Activated CD4-positive, CD25-positive, alpha-beta regulatory T cell treated with anti-CD3 and anti-CD28 coated beads, Interleukin-2, amount 50 U/mL, for 72 hours (primary cell): ENCODE data around the gene TMEM213.
"Not testable (repeated sequence)": the region's sequence is repeated elsewhere in the genome, so short reads cannot be mapped to it uniquely, and the experiment has no call there.

ENCODE experiments used
- DNase-seq: peaks from one replicate; pipeline ENCODE4 v3.0.0; 2021

TMEM213 gene, protein sequence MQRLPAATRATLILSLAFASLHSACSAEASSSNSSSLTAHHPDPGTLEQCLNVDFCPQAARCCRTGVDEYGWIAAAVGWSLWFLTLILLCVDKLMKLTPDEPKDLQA

DNA sequence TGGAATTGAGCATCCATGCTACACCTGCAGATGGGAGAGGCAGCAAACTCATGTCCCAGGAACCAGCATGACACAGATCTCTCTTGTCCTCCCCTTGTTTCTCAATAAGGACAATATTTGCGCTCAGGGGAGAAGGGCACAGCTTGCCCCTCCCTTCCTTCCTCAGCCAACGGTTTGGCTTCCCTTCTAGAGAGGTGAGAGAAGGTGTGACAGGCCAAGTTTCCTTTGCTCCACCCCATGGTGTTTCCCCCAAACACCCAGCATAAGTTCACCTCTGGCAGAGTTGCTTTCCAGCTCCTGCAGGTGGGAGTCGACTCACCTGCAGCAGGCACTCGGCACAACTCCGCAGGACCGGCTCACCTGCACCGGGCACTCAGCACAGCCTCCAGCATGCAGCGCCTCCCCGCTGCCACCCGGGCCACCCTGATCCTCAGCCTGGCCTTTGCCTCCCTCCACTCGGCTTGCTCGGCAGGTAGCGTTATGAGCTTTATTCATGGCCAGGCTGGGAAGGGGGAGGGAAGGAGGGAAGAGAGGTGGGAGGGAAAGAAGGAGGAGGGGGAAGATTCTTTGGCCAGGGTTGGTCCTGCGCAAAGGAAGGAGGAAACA lies at the start of gene TMEM213, which contains the start of gene ATP6V0A4:
Gene TMEM213, plus strand, starts transcription at position 280 of the 606 bp plus-strand sequence. Its CDS starts 111 bp downstream, at position 391.
Gene ATP6V0A4, minus strand, starts transcription at position 482 of the 606 bp plus-strand sequence. CDS start 26,949 bp downstream, outside the sequence.
- DNase-seq = no peak

DNA sequence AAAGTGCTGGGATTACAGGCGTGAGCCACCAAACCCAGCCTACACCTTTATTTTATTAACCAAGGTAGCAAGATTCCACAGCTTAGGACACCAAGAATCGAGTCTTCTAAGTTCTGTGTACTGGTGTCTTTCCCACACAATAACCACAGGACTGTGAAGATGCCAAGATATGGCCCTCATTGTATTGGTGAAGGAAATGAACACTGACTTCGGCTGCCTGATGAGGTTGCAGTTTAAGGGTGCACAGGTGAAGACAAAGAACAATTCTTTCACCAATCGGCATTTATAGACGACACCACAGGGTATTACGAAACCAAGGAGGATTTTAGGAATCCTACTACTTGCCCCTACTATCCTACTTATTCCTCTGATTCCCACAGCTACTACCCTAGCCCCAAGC lies 49.1 kb upstream of the TMEM213 start:
- no peak for DNase-seq

DNA sequence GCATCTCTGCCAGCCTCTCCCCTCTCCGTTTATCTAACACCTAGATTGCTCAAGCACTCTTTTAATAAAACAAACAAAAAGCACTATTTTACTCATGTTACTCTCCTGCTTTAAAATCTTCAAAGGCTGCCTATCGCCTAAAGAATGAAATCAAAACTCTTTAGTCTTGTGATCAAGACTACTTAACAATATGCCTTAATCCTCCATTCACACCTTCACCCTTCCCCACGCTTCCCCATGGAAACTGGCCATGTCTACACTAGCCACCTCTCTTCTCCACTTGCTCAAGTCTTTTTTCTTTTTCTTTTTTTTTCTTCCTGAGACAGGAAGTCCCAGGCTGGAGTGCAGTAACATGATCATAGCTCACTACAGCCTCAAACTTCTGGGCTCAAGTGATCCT lies 47.8 kb upstream of the TMEM213 start:
- no peak for DNase-seq

DNA sequence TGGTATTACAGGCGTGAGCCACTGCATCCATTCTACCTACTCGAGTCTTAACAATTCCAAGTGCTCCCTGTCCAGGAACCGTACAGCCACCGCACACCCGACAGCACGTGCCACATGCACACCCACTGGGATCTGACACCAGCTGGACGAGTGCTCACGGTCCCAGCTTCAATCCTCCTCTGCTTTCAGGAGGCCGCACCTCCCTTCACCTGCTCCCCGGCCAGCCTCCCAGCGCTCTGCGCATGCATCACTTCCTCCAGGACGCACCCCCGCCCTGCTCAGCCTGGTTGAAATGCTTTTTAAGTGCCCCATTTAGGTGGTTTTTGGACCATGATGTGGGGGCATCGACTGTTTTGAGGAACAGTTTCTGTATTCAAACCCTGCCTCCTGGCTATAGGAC lies 47.3 kb upstream of the TMEM213 start:
- no peak for DNase-seq

DNA sequence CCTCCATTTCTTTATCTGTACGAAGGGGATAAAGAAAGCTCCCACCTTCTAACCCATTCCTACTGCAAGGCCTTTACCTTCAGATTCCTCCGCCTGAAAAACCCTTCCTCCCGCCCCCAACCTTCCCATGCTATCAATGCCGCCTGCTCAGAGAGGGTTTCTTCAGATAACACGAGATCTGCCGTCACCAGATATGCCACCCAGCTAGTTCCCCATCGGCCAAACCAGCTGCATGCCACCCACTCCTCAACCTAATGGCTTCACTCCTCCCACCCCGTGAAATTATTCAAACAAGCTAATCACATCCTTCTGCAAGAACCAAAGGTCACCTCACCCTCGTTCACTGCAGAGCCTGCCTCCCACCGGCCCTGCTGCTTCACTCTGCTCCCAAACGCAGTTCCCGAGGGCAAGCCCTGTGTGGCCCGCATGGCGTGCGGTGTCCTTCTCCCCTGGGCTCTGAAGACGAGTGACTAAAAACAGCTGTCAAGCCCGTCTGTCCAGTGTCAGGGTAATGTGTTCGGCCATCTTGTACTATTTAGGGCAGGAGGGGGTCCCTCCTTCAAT lies 46.8 kb upstream of the TMEM213 start:
- no peak for DNase-seq

DNA sequence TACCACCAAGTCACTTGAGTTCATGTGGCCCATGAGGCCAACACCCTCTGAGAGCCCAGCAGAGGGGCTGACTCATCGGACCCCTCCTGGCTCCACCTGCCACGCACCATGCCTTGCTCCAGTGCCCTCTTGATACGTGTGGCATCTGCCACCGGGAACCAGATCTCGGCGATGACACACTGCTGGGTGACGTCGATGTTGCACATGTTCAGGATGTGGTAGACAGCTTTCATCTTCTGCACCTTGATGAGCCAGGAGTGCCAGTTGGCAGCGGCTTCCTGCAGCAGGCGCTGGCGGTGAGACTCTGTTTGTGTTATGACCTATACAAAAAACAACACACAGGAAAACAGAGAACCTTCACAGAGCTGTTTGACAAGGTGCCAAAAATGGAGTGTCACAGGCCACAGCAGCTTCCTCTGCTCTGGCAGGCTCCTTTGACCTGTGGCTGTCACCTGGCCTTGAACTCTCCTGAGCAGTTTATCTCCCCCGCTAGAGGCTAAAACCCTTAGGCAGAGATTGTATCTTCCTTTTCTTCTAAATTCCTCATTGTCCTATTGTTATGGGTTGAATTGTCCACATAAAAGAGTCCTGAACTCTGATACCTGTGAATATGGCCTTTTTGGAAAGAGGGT lies 45.2 kb upstream of the TMEM213 start:
- DNase-seq = peak; percentile 75

DNA sequence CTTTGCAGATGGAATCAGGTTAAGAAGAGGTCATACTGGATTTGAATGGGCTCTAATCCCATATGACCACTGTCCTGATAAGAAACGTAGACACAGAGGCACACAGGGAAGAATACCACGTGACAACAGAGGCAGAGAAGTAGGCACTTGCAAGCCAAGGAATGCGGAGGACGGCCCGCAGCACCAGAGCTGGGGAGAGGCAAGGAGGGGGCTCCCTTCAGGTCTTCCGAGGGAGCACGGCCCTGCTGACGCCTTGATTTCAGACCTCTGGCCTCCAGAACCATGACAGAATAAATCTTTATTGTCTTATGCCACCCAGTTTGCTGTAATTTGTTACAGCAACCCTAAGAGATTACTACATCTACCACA lies 44.7 kb upstream of the TMEM213 start:
- DNase-seq = no peak

DNA sequence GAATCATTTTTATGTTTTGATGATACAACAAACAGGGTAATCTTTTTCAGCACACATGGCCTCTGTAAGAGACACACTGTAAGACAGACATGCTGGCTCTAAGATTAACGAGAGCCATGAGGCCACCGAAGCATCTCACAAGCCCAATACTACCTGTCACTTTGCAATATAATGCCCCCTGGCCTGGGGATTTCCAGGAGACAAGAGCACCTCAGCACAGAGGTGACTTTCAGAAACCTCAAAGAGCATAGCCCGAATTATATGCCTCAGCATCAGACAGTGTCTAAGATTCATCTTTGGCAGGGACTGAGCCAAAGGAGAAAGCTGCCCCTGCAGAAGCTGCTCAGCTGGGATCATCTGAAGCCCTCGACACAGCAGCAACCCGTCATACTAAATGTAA lies 44.2 kb upstream of the TMEM213 start:
- DNase-seq = no peak

DNA sequence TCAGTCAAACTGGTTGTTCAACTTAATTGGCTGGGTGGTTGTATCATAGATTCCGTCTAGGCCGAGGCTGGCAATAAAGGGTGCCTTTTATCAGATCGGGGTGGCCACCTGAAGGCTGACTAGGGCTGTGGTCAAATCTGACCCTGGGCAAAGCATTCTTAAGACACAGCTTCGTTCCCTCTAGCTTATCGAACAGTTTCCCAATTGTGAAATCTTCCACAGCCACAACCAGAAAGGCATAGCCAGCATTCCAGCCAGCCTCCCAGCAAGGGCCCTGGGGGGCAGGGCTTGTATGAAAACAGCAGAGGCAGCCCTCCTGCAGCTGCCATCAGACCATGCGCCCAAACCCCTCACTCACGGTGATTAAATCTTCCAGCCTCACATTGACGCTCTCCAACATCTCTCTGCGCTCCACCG lies 42.5 kb upstream of the TMEM213 start:
- no peak for DNase-seq

DNA sequence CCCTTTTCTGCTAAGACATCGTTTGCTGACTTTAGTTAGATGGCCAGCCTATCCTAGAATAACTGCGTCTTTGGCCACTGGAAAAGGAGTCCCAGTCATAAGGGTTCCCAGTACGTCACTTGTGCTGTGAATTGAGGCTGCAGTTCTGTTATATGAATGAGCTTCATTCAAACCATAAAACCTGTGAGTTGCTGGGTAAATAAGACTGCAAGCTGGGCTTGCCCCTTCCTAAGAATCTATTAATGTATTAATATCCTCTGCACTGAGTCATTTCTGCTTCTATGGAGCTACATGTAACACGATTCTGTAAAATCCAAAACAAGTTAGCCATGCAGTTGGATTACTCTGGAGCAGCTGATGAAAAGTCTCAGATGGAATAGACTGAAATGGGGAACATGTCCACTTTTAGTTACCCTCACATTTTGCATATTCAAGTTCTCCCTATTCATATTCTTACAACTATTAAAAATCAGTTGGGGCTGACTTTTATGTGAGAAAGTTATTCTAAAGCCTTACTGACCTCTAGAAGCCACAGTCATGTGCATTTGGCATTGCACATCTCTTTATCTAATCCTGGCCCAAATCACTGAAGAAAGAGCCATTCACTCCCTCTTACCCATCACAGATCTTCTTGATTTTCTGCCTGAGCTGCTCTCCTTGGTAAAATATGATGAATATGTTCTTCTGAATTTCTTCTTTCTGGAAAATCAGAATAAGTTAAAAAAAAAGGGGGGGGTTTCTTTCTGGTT lies 41.8 kb upstream of the TMEM213 start:
- no peak for DNase-seq

DNA sequence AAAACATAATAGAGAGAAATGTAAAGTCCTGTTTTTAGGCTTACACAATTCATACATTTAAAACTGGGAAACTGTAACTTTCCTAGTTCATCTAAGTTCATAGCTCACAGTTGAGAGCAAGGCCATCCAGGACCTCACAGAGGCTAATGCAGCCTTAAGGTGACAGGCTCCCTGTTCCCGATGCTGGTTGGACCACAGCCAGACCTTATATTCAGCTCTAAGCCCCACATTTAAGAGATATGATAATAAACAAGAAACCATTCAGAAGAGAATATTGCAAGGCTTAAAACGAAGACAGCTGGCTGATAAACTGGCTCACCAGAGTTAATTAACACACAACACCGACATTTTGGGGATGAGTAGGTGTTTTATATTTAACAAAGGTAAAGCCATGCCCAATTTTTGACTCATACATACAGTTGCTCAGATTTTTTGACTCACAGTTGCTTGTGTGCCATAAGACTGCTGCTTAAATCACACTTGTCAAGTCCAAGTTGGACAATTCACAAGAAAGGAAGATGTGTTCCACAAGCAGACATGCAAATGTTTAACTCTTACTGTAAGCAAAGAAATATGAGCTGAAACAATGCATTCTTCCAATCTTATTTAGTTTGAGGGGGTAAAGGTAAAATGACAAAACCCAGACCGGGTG lies 41.1 kb upstream of the TMEM213 start:
- no peak for DNase-seq

DNA sequence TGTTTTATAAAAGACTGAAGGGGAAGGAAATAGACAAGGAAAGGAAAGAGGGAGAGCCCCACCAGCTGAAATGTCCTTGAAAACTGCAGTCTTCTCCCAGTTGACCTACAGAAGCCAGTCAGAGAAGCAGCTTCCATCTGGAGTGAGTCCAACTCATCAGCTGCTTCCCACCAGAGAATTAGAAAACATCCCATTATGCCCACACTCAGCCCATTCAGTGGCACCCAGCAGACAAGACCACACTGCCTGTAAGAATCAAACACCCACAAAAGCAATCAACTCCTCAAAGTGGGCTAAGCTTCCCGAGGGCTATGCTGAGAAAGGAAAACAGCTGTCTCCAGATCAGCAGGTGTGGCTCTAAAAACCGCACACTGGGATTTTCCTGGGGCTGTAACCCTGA lies 29.6 kb upstream of the TMEM213 start:
- no peak for DNase-seq

DNA sequence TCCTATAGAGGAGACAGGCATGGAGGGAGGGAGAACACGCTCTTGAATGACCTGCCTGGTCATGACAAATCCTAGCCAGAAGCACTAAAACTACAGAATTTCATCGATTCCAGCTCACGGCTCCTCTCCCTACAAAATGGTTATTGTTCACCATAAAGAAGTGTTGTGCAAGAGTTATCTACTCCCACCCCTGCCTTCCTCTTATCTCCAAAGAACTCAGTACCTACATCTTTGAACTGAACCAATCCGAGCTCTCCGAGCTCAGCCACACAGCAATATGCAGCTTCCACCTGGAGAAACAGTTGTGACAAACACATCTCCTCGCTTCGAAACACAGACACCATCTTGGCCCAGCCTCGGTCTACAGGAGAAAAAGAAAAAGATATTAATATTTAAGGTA lies 26.9 kb upstream of the TMEM213 start:
- no peak for DNase-seq

DNA sequence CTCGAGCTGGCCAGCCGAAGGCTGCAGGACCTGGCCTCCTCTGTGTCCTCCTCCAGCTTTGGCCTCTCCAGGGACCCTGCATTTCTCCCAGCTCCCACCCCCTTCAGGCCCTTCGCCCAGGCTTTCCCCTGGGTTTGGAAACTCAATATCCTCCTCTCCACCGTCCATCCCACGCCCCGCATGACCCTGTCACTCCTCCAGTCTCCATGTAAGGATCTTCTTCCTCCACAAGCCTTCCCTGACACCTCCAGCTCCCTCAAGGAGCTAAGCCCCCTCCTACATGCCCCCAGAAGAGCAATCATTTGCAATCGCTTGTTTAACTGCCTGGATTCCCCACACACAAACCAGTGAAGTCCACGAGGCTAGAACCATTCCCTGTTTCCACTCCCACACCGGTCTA lies 24.6 kb upstream of the TMEM213 start:
- no peak for DNase-seq

DNA sequence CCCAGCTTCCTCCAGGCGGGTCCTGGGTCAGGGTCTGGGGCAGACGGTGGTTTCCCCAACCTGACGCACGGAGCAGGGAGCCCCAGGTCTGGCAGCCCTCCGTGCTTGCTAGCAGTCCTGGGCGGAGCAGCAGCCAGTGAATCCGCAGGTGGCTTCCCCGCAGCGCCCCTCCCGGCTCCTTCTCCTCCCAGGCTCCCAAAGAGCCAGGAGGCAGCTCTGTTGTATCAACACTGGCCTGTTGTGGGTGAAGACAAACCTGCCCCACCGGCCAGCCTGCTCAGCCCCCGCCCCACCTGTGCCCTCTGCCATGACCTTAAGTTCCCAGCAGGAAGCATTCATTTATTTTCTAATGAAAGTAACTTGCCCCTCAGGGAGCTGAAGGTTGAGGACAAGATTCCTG lies 24.0 kb upstream of the TMEM213 start:
- DNase-seq = no peak

DNA sequence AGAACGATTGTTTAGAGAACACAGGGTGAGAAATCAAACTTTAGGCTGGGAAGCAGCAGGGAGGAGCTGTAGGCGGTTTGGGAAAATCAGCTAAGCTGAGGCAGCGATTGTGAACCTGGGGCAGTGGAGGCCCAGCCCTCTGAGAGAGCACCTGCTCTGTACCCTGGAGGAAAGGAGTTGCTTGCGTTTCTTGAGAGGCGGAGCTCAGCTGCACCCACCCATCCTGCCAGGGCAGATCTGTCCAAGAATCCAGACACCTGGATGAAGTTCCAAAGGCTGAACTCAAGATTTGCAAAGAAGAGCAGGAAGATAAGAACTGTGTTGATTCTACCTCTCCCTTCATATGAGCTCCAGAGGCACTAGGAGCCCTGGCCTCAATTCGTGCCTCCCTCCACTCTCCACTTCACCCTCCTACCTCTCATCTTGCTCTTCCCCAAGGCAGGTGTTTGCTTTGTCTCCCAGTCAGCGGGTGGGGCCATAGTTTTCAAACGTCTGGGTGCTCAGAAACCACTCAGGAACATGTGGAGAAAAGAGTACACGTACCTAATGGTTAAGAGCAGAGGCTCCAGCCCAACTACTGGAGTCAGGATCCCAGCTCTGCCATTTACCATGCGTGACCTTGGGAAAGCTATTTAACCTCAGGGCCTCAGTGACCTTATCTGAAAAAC lies 21.5 kb upstream of the TMEM213 start:
- DNase-seq = no peak

DNA sequence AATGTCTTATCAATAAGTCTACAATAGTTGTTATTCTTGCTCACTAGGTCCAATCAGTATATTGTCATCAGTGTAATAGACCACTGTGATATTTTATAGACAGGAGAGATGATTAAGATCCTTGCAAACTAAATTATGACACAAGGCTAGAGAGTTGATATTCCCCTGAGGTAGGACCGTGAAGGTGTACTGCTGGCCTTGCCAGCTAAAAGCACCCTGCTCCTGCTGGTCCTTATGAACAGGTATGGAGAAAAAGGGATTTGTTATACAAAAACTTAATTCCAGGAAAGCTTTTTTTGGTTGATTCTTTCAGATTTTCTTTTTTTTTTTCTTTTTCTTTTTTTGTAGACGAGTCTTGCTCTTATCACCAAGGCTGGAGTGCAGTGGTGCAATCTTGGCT lies 16.8 kb upstream of the TMEM213 start:
- no peak for DNase-seq

DNA sequence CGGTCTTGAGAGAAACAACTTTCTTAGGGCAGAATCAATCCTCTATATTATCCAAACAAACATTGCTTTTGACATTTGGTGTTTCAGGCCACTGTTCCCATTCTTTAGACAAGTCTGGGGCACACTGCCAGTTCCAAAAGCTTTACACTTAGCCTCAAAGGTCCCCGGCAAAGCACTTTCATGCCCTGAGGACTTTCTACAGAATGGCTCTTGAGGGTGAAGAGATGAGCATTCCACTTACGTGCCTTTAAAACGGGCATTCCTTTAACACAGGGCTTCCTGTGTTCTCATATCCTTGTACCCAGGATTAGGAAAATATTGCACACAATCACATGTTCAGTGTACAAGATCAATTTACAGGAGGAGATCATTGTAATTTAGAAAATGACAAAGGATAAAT lies 13.1 kb upstream of the TMEM213 start:
- no peak for DNase-seq

DNA sequence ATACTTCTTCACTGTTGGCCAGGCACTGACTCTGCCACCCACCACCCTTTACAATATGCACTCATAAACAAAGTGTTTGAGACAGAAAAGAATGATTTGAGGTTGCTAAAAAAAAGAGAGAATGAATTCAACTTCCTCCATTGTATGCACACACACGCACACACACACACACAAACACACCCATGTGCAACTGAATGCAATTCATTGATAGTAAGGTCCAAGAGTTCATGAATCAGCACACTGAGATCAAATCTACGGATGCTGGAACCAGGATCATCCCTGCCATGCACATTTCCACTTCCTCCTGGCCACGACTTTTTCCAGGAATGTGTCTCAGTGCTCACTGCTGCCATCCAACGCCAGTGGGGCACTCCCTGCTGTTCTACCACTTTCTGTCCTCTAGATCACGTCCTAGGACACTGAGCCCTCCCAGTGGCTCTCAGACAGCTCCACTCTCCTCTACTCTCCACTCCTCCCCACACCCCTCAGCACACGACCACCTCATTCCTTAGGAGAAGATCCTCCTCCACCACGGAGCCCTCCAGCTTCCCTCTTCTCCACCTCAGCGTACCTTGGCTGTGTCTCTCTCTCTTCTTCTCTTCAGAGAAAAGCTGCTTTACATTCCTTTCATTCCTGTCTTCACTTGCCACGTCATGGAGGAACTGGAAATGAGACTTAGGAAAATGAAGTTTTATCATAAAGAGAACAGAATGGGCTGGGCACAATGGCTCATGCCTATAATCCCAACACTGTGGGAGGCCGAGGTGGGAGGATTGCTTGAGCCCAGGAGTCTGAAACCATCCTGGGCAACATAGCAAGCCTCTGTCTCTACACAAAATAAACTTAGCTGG lies 12.0 kb upstream of the TMEM213 start:
- DNase-seq = no peak

DNA sequence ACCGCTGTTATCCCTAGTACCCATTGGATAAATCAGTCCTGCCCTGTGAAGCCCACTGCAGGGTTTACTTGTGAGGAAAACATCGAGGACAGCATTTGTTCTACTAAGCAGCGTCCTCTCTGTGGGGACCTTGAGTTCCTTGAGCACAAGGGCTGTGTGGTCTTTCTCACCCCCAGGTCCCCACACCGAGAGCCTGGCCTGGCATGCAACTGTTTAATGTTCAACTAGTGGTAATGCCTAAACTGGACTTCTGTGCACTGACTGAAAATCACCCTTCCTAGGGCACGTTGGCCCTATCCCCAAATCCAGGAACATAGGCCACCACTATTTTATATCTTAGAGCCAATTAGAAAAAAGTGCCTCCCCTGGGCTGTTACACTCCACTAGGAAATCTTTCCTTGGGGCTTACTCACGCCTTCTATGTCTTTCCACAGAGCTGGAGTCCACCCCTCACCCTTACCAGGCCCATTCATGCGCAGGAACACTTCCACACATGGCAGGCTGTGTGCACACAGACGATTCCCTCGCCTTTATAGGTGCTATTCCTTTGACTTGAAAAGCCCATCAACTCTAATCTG lies 1.7 kb upstream of the TMEM213 start:
- no peak for DNase-seq

DNA sequence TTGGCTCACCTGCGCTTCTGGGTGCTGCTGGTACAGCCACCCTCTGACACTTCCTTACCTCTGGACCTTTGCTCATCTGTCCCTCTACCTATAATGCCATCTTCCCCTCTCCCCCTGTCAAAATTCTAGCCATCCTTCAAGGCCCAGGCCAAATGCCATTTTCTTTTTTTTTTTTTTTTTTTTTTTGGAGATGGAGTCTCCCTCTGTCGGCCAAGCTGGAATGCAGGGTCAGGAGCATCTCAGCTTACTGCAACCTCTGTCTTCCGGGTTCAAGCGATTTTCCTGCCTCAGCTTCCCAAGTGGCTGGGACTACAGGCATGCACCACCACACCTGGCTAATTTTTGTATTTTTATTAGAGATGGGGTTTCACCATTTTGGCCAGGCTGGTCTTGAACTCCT lies 748 bp upstream of the TMEM213 start:
- DNase-seq = not testable (repeated sequence)
